Parathyroid adenoma (tissue), 2 donors: ENCODE results near the gene PLCB1.

Experiments
- H2AFZ ChIP-seq: fragments of 300-600 bp; sonication (generic); one replicate; pipeline ENCODE4 v1.7.0; 2017; ENCODE audit warnings: antibody characterized with exemption, mild to moderate bottlenecking
- H3K27ac ChIP-seq: fragments of 300-600 bp; sonication (generic); one replicate; pipeline ENCODE4 v1.7.0; 2017
- H3K27me3 ChIP-seq: fragments of 300-600 bp; sonication (generic); one replicate; pipeline ENCODE4 v1.7.0; 2017; ENCODE audit warnings: low read length; ENCODE audit not compliant: control insufficient read depth, insufficient read depth
- H3K36me3 ChIP-seq: fragments of 300-600 bp; sonication (generic); one replicate; pipeline ENCODE4 v1.7.0; 2017; ENCODE audit warnings: low read length; ENCODE audit not compliant: control insufficient read depth, insufficient read depth
- H3K4me1 ChIP-seq: fragments of 300-600 bp; sonication (generic); one replicate; pipeline ENCODE4 v1.7.0; 2017; ENCODE audit warnings: control low read depth
- H3K4me2 ChIP-seq: fragments of 300-600 bp; sonication (generic); one replicate; pipeline ENCODE4 v1.7.0; 2017; ENCODE audit warnings: low read length
- H3K4me3 ChIP-seq: fragments of 300-600 bp; sonication (generic); one replicate; pipeline ENCODE4 v1.7.0; 2017; ENCODE audit warnings: low read depth, low read length
- H3K79me2 ChIP-seq: fragments of 300-600 bp; sonication (generic); one replicate; pipeline ENCODE4 v1.7.0; 2017; ENCODE audit warnings: control low read depth
- H3K9ac ChIP-seq: fragments of 300-600 bp; sonication (generic); one replicate; pipeline ENCODE4 v1.7.0; 2017; ENCODE audit warnings: mild to moderate bottlenecking
- H3K9me3 ChIP-seq: fragments of 300-600 bp; sonication (generic); one replicate; pipeline ENCODE4 v1.7.0; 2017; ENCODE audit warnings: low read length; ENCODE audit not compliant: control insufficient read depth
- TF ChIP-seq, protein P1 (sequence below): fragments of 300-600 bp; sonication (generic); IDR thresholded peaks from one replicate; pipeline ENCODE4 v1.7.0; 2017; ENCODE audit warnings: antibody characterized with exemption, mild to moderate bottlenecking
- donor health status: primary hyperparathyroidism.

The PLCB1 gene

DNA sequence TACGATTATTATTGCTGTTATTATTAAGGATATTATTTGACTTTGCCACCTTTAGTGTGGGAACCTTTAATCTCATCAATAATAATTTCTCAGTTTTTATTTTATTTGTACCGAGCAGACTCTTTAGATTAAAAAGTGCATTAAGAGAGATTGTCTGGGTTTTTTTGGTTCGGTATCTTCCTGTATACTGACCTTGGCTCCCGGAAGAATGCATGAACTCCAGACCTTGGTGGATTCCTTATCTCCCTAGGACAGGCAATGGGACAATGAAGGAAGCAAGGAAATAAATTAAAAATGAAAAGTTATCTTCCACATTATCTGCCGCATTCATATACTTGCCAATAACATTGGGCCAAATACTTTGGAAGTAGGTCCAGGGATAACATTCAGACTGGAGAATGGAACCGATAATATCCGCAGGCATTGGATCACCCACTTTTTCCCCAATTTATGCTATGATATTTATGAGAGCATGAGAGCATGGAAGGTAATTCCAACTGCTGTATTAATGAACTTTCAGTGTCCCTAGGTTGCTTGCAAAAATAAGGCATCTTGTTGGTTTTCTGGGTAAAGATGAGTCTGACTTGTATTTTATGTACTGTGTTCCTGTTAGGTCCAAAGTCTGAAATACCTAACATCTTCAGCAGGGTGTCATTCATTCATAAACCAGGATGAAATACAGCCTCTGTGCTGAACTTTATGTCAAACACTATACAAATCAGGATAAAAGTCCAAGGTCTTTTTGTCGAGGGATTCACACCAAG is 232.1 kb downstream of the PLCB1 start:
- Histone ChIP-seq H3K4me1 (peaks cover 18% of the 10 kb centered on the region), H3K9me3 (no peaks in the 10 kb centered on the region), H3K4me3 (no peak overlapping the region), H3K9ac (no peak overlapping the region), H3K36me3 (no peaks in the 10 kb centered on the region), H3K4me2 (no peak overlapping the region), H3K27me3 (no peaks in the 10 kb centered on the region), H2AFZ (no peak overlapping the region), H3K79me2 (peaks cover 12% of the 10 kb centered on the region), H3K27ac (no peak overlapping the region)
- TF ChIP-seq, protein P1, sequence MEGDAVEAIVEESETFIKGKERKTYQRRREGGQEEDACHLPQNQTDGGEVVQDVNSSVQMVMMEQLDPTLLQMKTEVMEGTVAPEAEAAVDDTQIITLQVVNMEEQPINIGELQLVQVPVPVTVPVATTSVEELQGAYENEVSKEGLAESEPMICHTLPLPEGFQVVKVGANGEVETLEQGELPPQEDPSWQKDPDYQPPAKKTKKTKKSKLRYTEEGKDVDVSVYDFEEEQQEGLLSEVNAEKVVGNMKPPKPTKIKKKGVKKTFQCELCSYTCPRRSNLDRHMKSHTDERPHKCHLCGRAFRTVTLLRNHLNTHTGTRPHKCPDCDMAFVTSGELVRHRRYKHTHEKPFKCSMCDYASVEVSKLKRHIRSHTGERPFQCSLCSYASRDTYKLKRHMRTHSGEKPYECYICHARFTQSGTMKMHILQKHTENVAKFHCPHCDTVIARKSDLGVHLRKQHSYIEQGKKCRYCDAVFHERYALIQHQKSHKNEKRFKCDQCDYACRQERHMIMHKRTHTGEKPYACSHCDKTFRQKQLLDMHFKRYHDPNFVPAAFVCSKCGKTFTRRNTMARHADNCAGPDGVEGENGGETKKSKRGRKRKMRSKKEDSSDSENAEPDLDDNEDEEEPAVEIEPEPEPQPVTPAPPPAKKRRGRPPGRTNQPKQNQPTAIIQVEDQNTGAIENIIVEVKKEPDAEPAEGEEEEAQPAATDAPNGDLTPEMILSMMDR, result no peak

DNA sequence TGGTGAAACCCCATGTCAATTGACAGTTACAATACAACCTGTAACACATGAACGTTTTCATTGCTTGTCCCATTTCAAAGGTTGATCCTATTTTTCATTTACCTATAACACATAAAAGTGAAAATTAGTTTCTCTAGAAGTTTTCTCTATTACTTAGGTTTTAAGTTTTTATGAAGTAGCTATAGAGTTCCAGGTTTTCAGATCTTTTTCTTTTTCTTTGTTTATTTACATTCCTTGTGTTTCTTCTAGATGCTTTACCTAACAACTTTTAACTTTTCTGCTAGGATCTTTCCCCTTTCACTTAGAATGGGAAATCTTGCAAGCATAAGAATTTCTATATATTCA is 232.6 kb downstream of the PLCB1 start:
- no peaks in the 10 kb centered on the region for H3K27me3 ChIP-seq
- H3K9me3 ChIP-seq, result no peaks in the 10 kb centered on the region
- no peak overlapping the region for H3K4me3 ChIP-seq
- H3K4me2 ChIP-seq, result no peak overlapping the region
- H3K9ac ChIP-seq, result no peak overlapping the region
- peaks cover 12% of the 10 kb centered on the region for H3K79me2 ChIP-seq
- peaks cover 18% of the 10 kb centered on the region for H3K4me1 ChIP-seq
- H3K27ac ChIP-seq, result no peak overlapping the region
- no peak overlapping the region for H2AFZ ChIP-seq
- TF ChIP-seq, protein P1, result no peak
- H3K36me3 ChIP-seq, result no peaks in the 10 kb centered on the region

DNA sequence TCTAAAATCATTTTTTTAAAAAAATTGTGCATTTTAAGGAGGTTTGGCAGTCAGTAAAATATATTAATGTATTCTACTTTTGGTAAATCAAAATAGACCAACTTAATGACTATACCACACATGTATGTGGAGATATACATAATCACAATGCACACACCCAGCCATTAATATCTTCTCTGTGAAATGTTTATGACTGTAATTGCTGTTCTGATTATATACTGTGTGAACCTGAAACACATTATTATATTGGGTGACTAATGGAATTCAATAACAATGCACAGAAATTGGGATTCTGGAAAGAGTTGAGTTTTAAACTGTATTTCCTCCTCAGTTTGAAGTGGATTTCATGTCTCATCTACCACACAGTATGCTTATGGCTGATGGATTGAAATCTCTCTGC is 233.6 kb downstream of the PLCB1 start:
- H3K4me2 ChIP-seq, result no peak overlapping the region
- no peak overlapping the region for H3K9ac ChIP-seq
- no peaks in the 10 kb centered on the region for H3K36me3 ChIP-seq
- peaks cover 15% of the 10 kb centered on the region for H3K4me1 ChIP-seq
- H3K9me3 ChIP-seq, result no peaks in the 10 kb centered on the region
- no peaks in the 10 kb centered on the region for H3K27me3 ChIP-seq
- H3K27ac ChIP-seq, result no peak overlapping the region
- no peak overlapping the region for H2AFZ ChIP-seq
- H3K79me2 ChIP-seq, result peaks cover 12% of the 10 kb centered on the region
- no peak overlapping the region for H3K4me3 ChIP-seq
- TF ChIP-seq, protein P1, result no peak

DNA sequence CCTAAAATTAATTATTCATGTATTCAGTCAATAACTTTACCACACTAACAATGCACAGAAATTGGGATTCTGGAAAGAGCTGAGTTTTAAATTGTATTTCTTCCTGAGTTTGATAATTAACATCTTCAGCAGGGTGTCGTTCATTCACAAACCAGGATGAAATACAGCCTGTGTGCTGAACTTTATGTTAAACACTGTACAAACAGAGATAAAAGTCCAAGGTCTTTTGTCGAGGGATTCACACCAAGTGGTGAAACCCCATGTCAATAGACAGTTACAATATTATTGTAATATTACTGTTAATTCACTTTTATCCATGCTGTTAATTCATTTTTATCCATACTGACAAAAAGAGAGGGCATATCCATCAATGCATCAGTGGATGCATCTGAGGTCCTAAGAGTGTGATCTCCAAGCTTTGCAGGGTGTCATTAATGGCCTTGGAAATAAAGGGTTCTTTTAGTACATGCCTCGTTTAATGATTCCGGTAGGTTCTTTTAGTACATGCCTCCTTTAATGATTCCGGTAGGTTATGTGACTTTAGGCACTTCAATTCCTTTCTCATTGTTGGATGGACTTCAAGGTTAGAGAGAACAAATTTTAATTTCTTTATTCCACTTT is 234.3 kb downstream of the PLCB1 start:
- H3K4me1 ChIP-seq, result peaks cover 18% of the 10 kb centered on the region
- peaks cover 12% of the 10 kb centered on the region for H3K79me2 ChIP-seq
- no peak overlapping the region for H3K9ac ChIP-seq
- H3K27ac ChIP-seq, result no peak overlapping the region
- no peaks in the 10 kb centered on the region for H3K27me3 ChIP-seq
- TF ChIP-seq, protein P1, result no peak
- no peak overlapping the region for H3K4me2 ChIP-seq
- no peak overlapping the region for H3K4me3 ChIP-seq
- no peaks in the 10 kb centered on the region for H3K9me3 ChIP-seq
- no peak overlapping the region for H2AFZ ChIP-seq
- no peaks in the 10 kb centered on the region for H3K36me3 ChIP-seq

GRCh38 chr20:8367689-8368088 is 235.6 kb downstream of the PLCB1 start:
- Histone ChIP-seq H3K4me2 (no peak overlapping the region), H3K4me1 (peaks cover 11% of the 10 kb centered on the region), H3K9me3 (no peaks in the 10 kb centered on the region), H3K27me3 (no peaks in the 10 kb centered on the region), H3K79me2 (peaks cover 12% of the 10 kb centered on the region), H3K4me3 (no peak overlapping the region), H3K36me3 (no peaks in the 10 kb centered on the region), H3K27ac (no peak overlapping the region), H2AFZ (no peak overlapping the region), H3K9ac (no peak overlapping the region)
- TF ChIP-seq, protein P1, result no peak
